ENCODE results near the gene UBE2J2. TPM values are rescaled to one million over a fixed set of nuclear protein-coding genes. Genes with fewer than 3 reads are reported as not detected.

UBE2J2 gene
- polyA plus RNA-seq, 1 of the 3 experiments (the other 2 are of a cell fraction): 47.5 TPM

DNA sequence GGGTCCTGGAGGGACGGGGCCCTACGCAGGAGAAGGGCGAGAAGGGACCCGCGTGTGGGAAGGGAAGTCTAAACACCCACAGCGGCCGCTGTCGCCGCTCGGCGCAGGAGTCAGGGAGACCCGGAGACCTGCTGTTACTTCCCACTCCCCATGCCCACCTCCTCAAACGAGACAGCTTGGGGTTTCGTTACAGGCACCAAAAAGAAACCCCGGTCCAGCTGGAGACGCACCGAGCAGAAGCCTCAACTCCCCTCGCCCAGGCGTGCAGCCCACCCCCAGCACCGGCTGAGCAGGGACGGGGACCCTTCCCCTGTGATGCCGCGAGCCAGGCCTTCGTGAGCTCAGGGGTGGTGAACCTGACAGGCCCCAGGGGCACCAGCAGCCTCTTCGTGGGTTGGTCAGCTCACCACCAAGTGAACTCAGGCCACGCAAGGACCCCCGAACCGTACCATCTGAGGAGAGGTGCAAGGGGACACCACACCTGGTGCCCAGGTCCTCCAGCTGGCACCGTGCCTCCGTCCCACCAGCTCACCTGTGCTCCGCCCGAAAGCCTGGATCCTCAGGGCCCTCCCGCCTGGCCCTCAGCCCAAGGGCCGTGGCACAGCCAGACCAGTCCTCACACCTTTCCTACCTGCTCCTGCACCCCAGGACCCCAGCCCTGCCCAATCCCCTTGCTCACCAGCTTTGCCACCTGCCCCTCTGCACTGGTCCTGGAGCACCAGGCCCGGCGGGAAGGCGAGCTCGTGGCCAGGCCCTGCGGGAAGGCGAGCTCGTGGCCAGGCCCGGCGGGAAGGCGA, 46.9 kb downstream of the UBE2J2 start:
- Histone ChIP-seq H2AFZ (ENCODE audit: low read depth) (no peak overlapping the region), H3K4me3 (ENCODE audit: low read depth in 2 of 2, low read length in 1 of 2) (no peak overlapping the region), H3K9ac (no peak overlapping the region), H3K4me2 (no peak overlapping the region), H3K9me2 (no peaks in the 10 kb centered on the region), H3K4me1 (ENCODE audit: control insufficient read depth in 1 of 2, insufficient read depth in 2 of 2, low read depth in 1 of 2, low read length in 1 of 2) (peaks cover 0 to 5% of the 10 kb centered on the region in 2 experiments; a peak in 1 of 4 replicates), H3K27ac (ENCODE audit: low read depth in 2 of 2, low read length in 1 of 2) (no peak overlapping the region), H4K20me1 (ENCODE audit: insufficient read depth) (peaks cover 13% of the 10 kb centered on the region; the same call in 1 of the 2 replicates), H3K36me3 (replicated peaks in 1 of 2; ENCODE audit: control insufficient read depth in 1 of 2, insufficient read depth in 2 of 2, low read length in 1 of 2) (peaks cover 0 to 33% of the 10 kb centered on the region in 2 experiments), H3K27me3 (ENCODE audit: insufficient read depth) (no peaks in the 10 kb centered on the region), H3F3A (replicated peaks; ENCODE audit: insufficient read depth) (peaks cover 7% of the 10 kb centered on the region), H3K9me3 (no peaks in the 10 kb centered on the region), H3K79me2 (ENCODE audit: insufficient read depth) (peaks cover 49% of the 10 kb centered on the region)
- ChIA-PET POLR2A (no interaction called here), CTCF (interaction anchor here (1.2 to 7.4 kb wide), 2 partner anchors 104 to 244 kb away, joined by 3 to 37 read pairs; no protein-coding TSS in a partner anchor)
- DNase-seq: no peak
- TF ChIP-seq SIN3A (IDR thresholded peaks at IDR 0.05; ENCODE audit: borderline replicate concordance, low read depth, low read length) (no peak), RCOR1 (IDR thresholded peaks at IDR 0.05; ENCODE audit: low read length) (no peak), TCF12 (IDR thresholded peaks at IDR 0.05) (no peak), MEF2A (IDR thresholded peaks at IDR 0.05; ENCODE audit: borderline replicate concordance, low read depth) (no peak)
- TF ChIP-seq, protein P1, sequence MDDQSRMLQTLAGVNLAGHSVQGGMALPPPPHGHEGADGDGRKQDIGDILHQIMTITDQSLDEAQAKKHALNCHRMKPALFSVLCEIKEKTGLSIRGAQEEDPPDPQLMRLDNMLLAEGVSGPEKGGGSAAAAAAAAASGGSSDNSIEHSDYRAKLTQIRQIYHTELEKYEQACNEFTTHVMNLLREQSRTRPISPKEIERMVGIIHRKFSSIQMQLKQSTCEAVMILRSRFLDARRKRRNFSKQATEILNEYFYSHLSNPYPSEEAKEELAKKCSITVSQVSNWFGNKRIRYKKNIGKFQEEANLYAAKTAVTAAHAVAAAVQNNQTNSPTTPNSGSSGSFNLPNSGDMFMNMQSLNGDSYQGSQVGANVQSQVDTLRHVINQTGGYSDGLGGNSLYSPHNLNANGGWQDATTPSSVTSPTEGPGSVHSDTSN (IDR thresholded peaks at IDR 0.05): no peak
- TF ChIP-seq, protein P2, sequence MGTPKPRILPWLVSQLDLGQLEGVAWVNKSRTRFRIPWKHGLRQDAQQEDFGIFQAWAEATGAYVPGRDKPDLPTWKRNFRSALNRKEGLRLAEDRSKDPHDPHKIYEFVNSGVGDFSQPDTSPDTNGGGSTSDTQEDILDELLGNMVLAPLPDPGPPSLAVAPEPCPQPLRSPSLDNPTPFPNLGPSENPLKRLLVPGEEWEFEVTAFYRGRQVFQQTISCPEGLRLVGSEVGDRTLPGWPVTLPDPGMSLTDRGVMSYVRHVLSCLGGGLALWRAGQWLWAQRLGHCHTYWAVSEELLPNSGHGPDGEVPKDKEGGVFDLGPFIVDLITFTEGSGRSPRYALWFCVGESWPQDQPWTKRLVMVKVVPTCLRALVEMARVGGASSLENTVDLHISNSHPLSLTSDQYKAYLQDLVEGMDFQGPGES (IDR thresholded peaks at IDR 0.05; ENCODE audit: low read depth, low read length): no peak
- WGBS (ENCODE audit: low lambda C conversion rate): 95% methylated on average over 19 of the region's 44 CpGs

DNA sequence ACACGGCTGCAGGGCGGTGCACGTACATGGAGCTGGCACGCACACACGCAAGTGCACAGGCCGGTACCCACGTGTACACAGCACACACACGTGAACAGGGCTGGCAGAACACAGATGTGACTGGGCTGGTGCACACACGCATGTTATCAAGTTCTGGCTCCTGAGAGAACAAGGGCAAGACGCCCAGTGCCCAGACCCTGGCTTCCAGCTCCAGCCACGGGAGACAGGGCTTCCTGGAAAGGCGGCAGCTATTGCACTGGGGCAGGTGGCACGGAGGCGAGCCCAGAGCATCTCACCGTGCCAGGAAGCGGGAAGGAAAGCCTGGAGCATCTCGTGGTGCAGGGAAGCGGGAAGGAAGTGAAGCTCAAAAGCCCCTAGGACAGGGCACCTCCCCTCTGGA, 47.7 kb downstream of the UBE2J2 start:
- POLR2A ChIA-PET: no interaction called here
- TF ChIP-seq, protein P3, sequence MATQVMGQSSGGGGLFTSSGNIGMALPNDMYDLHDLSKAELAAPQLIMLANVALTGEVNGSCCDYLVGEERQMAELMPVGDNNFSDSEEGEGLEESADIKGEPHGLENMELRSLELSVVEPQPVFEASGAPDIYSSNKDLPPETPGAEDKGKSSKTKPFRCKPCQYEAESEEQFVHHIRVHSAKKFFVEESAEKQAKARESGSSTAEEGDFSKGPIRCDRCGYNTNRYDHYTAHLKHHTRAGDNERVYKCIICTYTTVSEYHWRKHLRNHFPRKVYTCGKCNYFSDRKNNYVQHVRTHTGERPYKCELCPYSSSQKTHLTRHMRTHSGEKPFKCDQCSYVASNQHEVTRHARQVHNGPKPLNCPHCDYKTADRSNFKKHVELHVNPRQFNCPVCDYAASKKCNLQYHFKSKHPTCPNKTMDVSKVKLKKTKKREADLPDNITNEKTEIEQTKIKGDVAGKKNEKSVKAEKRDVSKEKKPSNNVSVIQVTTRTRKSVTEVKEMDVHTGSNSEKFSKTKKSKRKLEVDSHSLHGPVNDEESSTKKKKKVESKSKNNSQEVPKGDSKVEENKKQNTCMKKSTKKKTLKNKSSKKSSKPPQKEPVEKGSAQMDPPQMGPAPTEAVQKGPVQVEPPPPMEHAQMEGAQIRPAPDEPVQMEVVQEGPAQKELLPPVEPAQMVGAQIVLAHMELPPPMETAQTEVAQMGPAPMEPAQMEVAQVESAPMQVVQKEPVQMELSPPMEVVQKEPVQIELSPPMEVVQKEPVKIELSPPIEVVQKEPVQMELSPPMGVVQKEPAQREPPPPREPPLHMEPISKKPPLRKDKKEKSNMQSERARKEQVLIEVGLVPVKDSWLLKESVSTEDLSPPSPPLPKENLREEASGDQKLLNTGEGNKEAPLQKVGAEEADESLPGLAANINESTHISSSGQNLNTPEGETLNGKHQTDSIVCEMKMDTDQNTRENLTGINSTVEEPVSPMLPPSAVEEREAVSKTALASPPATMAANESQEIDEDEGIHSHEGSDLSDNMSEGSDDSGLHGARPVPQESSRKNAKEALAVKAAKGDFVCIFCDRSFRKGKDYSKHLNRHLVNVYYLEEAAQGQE (IDR thresholded peaks at IDR 0.05; ENCODE audit: low read depth, low read length): no peak
- TF ChIP-seq RXRA (IDR thresholded peaks at IDR 0.05; ENCODE audit: borderline replicate concordance, low read depth) (no peak), SMC3 (IDR thresholded peaks at IDR 0.05; ENCODE audit: low read depth, low read length) (no peak), TAF1 (IDR thresholded peaks at IDR 0.05; ENCODE audit: borderline replicate concordance, low read depth, low read length) (no peak), ELF1 (IDR thresholded peaks at IDR 0.05) (no peak), YY1 (IDR thresholded peaks at IDR 0.05; ENCODE audit: low read depth) (no peak), TEAD4 (IDR thresholded peaks at IDR 0.05; ENCODE audit: borderline replicate concordance, insufficient read depth) (no peak), TCF12 (IDR thresholded peaks at IDR 0.05) (no peak), RFX5 (IDR thresholded peaks at IDR 0.05; ENCODE audit: low read length) (no peak)
- TF ChIP-seq, protein P4, sequence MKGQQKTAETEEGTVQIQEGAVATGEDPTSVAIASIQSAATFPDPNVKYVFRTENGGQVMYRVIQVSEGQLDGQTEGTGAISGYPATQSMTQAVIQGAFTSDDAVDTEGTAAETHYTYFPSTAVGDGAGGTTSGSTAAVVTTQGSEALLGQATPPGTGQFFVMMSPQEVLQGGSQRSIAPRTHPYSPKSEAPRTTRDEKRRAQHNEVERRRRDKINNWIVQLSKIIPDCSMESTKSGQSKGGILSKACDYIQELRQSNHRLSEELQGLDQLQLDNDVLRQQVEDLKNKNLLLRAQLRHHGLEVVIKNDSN (IDR thresholded peaks at IDR 0.05; ENCODE audit: borderline replicate concordance, low read depth): no peak
- TF ChIP-seq, protein P5, sequence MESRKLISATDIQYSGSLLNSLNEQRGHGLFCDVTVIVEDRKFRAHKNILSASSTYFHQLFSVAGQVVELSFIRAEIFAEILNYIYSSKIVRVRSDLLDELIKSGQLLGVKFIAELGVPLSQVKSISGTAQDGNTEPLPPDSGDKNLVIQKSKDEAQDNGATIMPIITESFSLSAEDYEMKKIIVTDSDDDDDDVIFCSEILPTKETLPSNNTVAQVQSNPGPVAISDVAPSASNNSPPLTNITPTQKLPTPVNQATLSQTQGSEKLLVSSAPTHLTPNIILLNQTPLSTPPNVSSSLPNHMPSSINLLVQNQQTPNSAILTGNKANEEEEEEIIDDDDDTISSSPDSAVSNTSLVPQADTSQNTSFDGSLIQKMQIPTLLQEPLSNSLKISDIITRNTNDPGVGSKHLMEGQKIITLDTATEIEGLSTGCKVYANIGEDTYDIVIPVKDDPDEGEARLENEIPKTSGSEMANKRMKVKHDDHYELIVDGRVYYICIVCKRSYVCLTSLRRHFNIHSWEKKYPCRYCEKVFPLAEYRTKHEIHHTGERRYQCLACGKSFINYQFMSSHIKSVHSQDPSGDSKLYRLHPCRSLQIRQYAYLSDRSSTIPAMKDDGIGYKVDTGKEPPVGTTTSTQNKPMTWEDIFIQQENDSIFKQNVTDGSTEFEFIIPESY (IDR thresholded peaks at IDR 0.05; ENCODE audit: borderline replicate concordance, low read depth): no peak
- TF ChIP-seq, protein P6, sequence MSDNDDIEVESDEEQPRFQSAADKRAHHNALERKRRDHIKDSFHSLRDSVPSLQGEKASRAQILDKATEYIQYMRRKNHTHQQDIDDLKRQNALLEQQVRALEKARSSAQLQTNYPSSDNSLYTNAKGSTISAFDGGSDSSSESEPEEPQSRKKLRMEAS (IDR thresholded peaks at IDR 0.05; ENCODE audit: low read depth): no peak
- Histone ChIP-seq H3K4me3 (ENCODE audit: low read depth in 2 of 2, low read length in 1 of 2) (no peak overlapping the region), H3K9me2 (no peaks in the 10 kb centered on the region), H3K9me3 (no peaks in the 10 kb centered on the region), H4K20me1 (ENCODE audit: insufficient read depth) (peaks cover 13% of the 10 kb centered on the region; the same call in 1 of the 2 replicates), H3K79me2 (ENCODE audit: insufficient read depth) (peaks cover 44% of the 10 kb centered on the region), H3K4me1 (ENCODE audit: control insufficient read depth in 1 of 2, insufficient read depth in 2 of 2, low read depth in 1 of 2, low read length in 1 of 2) (peaks cover 0 to 5% of the 10 kb centered on the region in 2 experiments; a peak in 1 of 4 replicates), H3K27ac (ENCODE audit: low read depth in 2 of 2, low read length in 1 of 2) (no peak overlapping the region), H3K9ac (no peak overlapping the region), H2AFZ (ENCODE audit: low read depth) (no peak overlapping the region), H3K27me3 (ENCODE audit: insufficient read depth) (no peaks in the 10 kb centered on the region), H3F3A (replicated peaks; ENCODE audit: insufficient read depth) (peaks cover 2% of the 10 kb centered on the region), H3K36me3 (replicated peaks in 1 of 2; ENCODE audit: control insufficient read depth in 1 of 2, insufficient read depth in 2 of 2, low read length in 1 of 2) (peaks cover 0 to 38% of the 10 kb centered on the region in 2 experiments), H3K4me2 (no peak overlapping the region)
- CTCF ChIA-PET: interaction anchor here (1.2 to 7.4 kb wide), 2 partner anchors 104 to 243 kb away, joined by 3 to 37 read pairs; no protein-coding TSS in a partner anchor
- DNase-seq: no peak
- 95% methylated on average over 9 of the region's 18 CpGs for WGBS (ENCODE audit: low lambda C conversion rate)

All from SK-N-SH (cell line).